ENCODE results near the gene POU3F2.

POU3F2 gene

GRCh38 chr6:98877250-98877649 lies 42.9 kb downstream of the POU3F2 start (continued):
- no peak for TF ChIP-seq TSHZ1 (tag by site-specific recombination; IDR thresholded peaks at IDR 0.05; ENCODE audit: borderline replicate concordance)
- TF ChIP-seq ZNF660 (tag by site-specific recombination; IDR thresholded peaks at IDR 0.05) = no peak
- no peak for TF ChIP-seq ZNF214 (tag by site-specific recombination; IDR thresholded peaks at IDR 0.05; ENCODE audit: borderline replicate concordance)
- TF ChIP-seq ZNF768 (tag by site-specific recombination; IDR thresholded peaks at IDR 0.05) = no peak
- no peak for TF ChIP-seq ZNF23 (tag by site-specific recombination; IDR thresholded peaks at IDR 0.05; ENCODE audit: borderline replicate concordance)
- TF ChIP-seq ZNF324 (tag by site-specific recombination; IDR thresholded peaks at IDR 0.05) = no peak
- no peak for TF ChIP-seq KLF1 (tag by site-specific recombination; IDR thresholded peaks at IDR 0.05)
- no peak for TF ChIP-seq ZNF549 (tag by site-specific recombination; IDR thresholded peaks at IDR 0.05)
- TF ChIP-seq ZNF639 (tag by site-specific recombination; IDR thresholded peaks at IDR 0.05) = no peak
- TF ChIP-seq KLF16 (tag by site-specific recombination; IDR thresholded peaks at IDR 0.05) = no peak
- no peak for TF ChIP-seq BCL11B (tag by site-specific recombination; IDR thresholded peaks at IDR 0.05; ENCODE audit: low read depth)
- no peak for TF ChIP-seq ZNF121 (tag by site-specific recombination; IDR thresholded peaks at IDR 0.05)
- TF ChIP-seq ZBTB7A (tag by site-specific recombination; IDR thresholded peaks at IDR 0.05; ENCODE audit: low read depth) = no peak

GRCh38 chr6:98880486-98880885 lies 46.1 kb downstream of the POU3F2 start:
- Histone ChIP-seq H3K27ac (ENCODE audit: extremely low read depth, low read depth, low read length) (no peak overlapping the region), H3K36me3 (ENCODE audit: control insufficient read depth in 2 of 2, insufficient read depth in 1 of 2, low read length in 2 of 2) (peaks cover 0 to 22% of the 10 kb centered on the region in 2 experiments; a peak in 2 of 3 replicates), H3K4me3 (ENCODE audit: low read depth, low read length) (no peak overlapping the region), H3K9me3 (ENCODE audit: control insufficient read depth, insufficient read depth, low read depth, low read length) (no peaks in the 10 kb centered on the region), H3K4me1 (ENCODE audit: control insufficient read depth, insufficient read depth, low read length) (no peaks in the 10 kb centered on the region)
- POLR2A ChIA-PET = no interaction called here
- CTCF ChIA-PET = interaction anchor here (0.5 to 0.9 kb wide), 3 partner anchors 21 to 763 kb away, joined by 3 to 7 read pairs (median 5); no protein-coding TSS in a partner anchor
- no peak for TF ChIP-seq CTCF (tag by site-specific recombination; IDR thresholded peaks at IDR 0.05)
- TF ChIP-seq, protein P1, sequence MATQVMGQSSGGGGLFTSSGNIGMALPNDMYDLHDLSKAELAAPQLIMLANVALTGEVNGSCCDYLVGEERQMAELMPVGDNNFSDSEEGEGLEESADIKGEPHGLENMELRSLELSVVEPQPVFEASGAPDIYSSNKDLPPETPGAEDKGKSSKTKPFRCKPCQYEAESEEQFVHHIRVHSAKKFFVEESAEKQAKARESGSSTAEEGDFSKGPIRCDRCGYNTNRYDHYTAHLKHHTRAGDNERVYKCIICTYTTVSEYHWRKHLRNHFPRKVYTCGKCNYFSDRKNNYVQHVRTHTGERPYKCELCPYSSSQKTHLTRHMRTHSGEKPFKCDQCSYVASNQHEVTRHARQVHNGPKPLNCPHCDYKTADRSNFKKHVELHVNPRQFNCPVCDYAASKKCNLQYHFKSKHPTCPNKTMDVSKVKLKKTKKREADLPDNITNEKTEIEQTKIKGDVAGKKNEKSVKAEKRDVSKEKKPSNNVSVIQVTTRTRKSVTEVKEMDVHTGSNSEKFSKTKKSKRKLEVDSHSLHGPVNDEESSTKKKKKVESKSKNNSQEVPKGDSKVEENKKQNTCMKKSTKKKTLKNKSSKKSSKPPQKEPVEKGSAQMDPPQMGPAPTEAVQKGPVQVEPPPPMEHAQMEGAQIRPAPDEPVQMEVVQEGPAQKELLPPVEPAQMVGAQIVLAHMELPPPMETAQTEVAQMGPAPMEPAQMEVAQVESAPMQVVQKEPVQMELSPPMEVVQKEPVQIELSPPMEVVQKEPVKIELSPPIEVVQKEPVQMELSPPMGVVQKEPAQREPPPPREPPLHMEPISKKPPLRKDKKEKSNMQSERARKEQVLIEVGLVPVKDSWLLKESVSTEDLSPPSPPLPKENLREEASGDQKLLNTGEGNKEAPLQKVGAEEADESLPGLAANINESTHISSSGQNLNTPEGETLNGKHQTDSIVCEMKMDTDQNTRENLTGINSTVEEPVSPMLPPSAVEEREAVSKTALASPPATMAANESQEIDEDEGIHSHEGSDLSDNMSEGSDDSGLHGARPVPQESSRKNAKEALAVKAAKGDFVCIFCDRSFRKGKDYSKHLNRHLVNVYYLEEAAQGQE (tag by site-specific recombination; IDR thresholded peaks at IDR 0.05) = no peak
- TF ChIP-seq ZSCAN23 (tag by site-specific recombination; IDR thresholded peaks at IDR 0.05) = no peak
- no peak for TF ChIP-seq HIC1 (tag by site-specific recombination; IDR thresholded peaks at IDR 0.05)
- no peak for TF ChIP-seq KLF7 (tag by site-specific recombination; IDR thresholded peaks at IDR 0.05; ENCODE audit: borderline replicate concordance)
- TF ChIP-seq, protein P2, sequence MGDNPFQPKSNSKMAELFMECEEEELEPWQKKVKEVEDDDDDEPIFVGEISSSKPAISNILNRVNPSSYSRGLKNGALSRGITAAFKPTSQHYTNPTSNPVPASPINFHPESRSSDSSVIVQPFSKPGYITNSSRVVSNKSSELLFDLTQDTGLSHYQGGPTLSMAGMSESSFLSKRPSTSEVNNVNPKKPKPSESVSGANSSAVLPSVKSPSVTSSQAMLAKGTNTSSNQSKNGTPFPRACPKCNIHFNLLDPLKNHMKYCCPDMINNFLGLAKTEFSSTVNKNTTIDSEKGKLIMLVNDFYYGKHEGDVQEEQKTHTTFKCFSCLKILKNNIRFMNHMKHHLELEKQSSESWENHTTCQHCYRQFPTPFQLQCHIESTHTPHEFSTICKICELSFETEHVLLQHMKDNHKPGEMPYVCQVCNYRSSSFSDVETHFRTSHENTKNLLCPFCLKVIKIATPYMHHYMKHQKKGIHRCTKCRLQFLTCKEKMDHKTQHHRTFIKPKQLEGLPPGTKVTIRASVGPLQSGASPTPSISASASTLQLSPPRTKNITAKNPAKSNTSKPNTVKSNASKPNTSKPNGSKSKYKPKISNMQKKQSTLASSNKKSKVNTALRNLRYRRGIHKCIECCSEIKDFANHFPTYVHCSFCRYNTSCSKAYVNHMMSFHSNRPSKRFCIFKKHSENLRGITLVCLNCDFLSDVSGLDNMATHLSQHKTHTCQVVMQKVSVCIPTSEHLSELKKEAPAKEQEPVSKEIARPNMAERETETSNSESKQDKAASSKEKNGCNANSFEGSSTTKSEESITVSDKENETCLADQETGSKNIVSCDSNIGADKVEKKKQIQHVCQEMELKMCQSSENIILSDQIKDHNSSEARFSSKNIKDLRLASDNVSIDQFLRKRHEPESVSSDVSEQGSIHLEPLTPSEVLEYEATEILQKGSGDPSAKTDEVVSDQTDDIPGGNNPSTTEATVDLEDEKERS (tag by site-specific recombination; IDR thresholded peaks at IDR 0.05) = no peak
- no peak for TF ChIP-seq GLI2 (tag by site-specific recombination; IDR thresholded peaks at IDR 0.05; ENCODE audit: borderline replicate concordance, low read depth)
- no peak for TF ChIP-seq ZNF629 (tag by site-specific recombination; IDR thresholded peaks at IDR 0.05)
